ENCODE data around the gene ATP2C2.
"Not testable (repeated sequence)": the region's sequence is repeated elsewhere in the genome, so short reads cannot be mapped to it uniquely, and the experiment has no call there.

GRCh38 chr16:84343800-84344199 is 24.5 kb upstream of the ATP2C2 start:
- not testable (repeated sequence) for TF ChIP-seq YY1 (IDR thresholded peaks at IDR 0.05; ENCODE audit: insufficient read depth, insufficient read length); ZNF274 (IDR thresholded peaks at IDR 0.05; ENCODE audit: low read depth, low read length)
